Left ventricle myocardium superior (tissue), 1 donor: ENCODE results near the gene AARS2. TPM values are rescaled to one million over a fixed set of nuclear protein-coding genes. Genes with fewer than 3 reads are reported as not detected.

Experiments
- ATAC-seq: fragments of 200-7000 bp; cut with Tn5 transposase; one replicate; pipeline ENCODE4 v1.9.1; 2020; ENCODE audit warnings: mild to moderate bottlenecking, moderate library complexity
- DNase-seq: peaks from one replicate; pipeline ENCODE4 v3.0.0-alpha.2; 2020
- intact Hi-C: fragments of 100-400 bp; cut with micrococcal nuclease; formaldehyde crosslinking; loops from one replicate; pipeline ENCODE4 v1.11.0; 2022
- total RNA-seq: library from RNA; stranded (reverse); fragmentation: NEBNext Ultra II Directional; extraction: Animal tissue kit (Norgen Biotek cat#: 25700); gene quantifications from one replicate; pipeline ENCODE4 v1.2.1, GENCODE V29; 2021
- donor health status: DM: no; HTN: yes; CAD: no; lungs with severe emphysema.

AARS2 gene
- total RNA-seq, 1 donor from 2014 or later, result 11.5 TPM

DNA sequence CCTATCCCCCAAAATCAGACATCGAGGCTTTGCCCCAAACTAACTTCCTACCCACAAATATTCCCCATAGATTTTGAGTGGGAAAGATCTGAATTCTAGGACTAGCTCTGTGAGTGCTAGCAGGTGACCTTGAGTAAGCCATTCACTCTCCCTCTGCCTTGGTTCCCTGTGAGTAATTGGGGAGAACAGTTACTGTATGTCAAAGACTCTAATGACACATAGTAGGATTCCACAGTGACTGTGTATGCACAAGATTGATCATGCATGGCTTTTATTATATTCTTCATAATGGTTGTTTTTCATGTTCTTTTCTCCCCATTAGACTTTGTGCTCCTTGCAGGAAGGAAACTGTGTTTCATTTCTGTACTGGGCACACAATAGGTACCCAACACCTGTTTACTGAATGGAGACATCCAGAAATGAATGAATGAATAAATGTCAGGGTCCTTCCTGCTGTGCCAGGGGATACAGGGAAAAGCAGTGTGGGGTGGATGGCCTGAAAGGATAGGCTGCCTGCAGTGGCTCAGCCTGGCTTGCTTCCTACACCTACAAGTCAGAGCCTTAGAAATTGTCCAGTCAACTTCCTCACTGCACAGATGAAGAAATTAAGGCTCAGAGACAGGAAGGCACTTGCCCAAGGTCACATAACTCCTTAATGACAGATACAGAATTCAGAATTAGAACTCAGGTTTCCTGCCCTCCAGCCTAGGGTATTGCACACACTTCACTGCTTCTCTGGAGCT is 43.8 kb downstream of the AARS2 start:
- ATAC-seq, result no peak
- intact Hi-C loops, result loop anchor here (5.0 to 10.0 kb wide), 2 partner anchors 45 to 68 kb away; partner anchors contain the start of gene AARS2
- no peak for DNase-seq

DNA sequence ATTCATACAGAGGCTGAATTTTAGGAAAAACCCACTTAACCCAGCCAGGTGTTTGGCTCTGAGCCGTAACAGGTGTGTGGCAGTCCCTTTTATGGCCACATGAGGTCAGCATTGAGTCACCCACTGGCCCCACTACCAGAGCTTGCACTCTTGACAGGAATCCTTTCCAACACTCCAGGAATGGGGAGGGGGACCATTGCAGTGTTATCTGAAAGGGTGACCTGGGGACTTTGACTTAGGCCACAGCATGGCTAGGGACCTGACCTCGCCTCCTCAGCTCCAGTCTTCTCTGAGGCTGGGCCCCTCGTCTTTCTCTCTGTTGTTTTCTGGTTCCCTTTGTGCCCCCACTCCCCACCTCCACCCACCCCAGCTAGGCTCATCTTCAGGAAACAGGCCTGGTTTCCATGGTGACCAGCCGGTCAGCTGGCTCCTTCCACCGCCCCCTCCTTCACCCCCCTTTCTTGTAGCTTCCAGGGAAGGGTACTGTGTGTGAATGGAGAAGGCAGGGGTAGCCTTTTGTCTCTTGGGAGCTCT is 45.0 kb downstream of the AARS2 start:
- DNase-seq (no peak), ATAC-seq (no peak)
- intact Hi-C loops, result loop anchor here (5.0 to 10.0 kb wide), 2 partner anchors 47 to 69 kb away; partner anchors contain the start of gene AARS2

DNA sequence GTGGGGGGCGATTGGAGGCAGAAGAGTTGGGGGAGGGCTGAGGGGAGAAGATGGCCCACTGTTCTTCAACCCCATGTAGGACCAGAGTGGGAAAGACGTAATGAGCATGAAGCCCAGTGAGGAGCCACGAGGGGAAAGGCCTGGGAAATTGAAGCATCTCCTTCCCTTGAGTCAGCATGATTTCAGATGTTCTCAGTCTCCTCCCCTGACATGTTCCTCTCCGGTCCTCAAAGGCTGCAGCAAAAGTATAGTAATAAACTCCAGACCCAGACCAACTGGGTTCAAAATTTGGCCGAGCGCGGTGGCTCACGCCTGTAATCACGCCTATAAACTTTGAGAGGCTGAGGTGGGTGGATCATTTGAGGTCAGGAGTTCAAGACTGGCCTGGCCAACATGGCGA is 45.9 kb downstream of the AARS2 start:
- intact Hi-C loops, result loop anchor here (5.0 to 10.0 kb wide), 2 partner anchors 48 to 70 kb away; partner anchors contain the start of gene AARS2
- no peak for ATAC-seq
- DNase-seq, result no peak

DNA sequence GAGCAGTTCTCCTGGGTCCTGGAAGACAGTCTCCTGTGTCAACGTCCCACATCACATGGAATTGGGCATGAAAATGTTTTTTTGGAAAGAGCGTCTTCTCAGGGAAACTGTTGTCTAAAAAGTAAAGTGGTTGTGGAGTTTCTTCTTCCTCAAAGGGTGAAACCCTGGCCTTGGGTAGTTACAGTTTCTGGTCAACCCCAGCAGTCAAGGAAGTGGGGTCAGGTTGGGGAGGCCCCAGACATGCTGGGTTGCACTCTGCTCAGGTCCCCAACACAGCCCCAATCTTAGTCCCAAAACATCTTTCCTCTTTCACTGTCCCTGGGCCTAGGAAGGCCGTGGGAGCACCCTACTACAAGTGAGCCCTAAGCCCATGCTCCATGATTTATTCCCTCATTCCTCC is 46.8 kb downstream of the AARS2 start:
- intact Hi-C loops, result loop anchor here (5.0 to 10.0 kb wide), 2 partner anchors 48 to 71 kb away; partner anchors contain the start of gene AARS2
- no peak for ATAC-seq

DNA sequence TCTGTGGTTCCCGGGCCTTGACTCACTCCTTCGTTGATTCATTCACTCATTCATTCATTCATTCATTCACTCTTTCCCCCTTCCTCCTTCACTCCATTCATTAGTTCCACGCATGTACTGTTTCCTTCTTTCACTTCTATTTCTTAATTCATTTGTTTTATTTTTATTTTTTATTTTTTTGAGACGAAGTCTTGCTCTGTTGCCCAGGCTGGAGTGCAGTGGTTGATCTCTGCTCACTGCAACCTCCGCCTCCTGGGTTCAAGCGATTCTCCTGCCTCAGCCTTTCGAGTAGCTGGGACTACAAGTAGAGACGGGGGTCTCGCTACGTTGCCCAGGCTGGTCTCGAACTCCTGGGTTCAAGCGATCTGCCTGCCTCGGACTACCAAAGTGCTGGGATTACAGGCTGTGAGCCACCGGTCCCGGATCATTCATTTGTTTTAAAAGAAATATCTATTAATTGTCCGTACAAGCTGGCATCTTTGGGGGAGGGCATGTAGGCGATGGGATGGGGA is 47.4 kb downstream of the AARS2 start:
- intact Hi-C loops, result loop anchor here (5.0 to 10.0 kb wide), 2 partner anchors 49 to 72 kb away; partner anchors contain the start of gene AARS2
- ATAC-seq, result no peak

More for the DNA sequence above, 46.8 kb downstream of the AARS2 start:
- DNase-seq, result no peak

DNA sequence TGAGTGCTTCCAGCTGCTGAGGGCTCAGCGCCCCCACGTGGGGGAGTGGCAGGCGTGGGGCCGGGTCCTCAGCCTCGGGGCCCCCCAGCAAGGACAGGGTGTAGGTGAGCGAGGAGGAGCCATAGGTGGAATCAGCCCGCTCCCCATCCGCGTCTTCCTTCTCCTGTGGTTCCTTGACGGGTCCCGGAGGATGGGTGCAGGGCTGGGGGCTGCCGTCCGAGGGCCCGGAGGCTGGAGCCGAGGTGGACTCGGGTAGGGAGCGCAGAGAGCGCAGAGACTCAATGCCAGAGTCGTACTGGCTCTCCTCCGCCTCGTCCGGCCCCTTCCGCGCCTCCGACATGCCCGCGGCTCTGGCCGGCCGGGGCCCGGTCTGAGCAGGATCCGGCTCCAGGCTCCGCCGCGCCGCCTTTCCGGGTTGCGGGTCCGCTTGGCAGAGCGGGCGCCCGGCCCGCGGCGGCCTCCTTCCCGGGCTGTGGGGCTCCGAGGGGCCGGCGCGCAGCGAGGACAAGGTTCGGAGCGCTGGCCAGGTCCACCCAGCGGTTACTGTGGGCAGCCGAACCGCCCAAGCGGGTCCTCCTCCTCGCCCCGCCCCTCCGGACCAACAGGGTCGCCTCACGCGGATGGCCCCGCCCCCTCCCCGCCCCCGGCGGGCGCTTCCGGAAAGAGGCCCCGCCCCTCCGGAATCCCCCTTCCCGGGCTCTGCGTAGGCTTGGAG is 48.0 kb downstream of the AARS2 start, which contains the start of gene NFKBIE:
TSS of gene NFKBIE (minus strand) at position 545 of the 715 bp plus-strand sequence. CDS start at position 340, 205 bp downstream.
- peak; percentile 98 for DNase-seq
- ATAC-seq, result peak; percentile 96
- intact Hi-C loops, result loop anchor here (5.0 to 10.0 kb wide), 2 partner anchors 50 to 72 kb away; partner anchors contain the start of gene AARS2

More for the DNA sequence above, 47.4 kb downstream of the AARS2 start:
- no peak for DNase-seq

DNA sequence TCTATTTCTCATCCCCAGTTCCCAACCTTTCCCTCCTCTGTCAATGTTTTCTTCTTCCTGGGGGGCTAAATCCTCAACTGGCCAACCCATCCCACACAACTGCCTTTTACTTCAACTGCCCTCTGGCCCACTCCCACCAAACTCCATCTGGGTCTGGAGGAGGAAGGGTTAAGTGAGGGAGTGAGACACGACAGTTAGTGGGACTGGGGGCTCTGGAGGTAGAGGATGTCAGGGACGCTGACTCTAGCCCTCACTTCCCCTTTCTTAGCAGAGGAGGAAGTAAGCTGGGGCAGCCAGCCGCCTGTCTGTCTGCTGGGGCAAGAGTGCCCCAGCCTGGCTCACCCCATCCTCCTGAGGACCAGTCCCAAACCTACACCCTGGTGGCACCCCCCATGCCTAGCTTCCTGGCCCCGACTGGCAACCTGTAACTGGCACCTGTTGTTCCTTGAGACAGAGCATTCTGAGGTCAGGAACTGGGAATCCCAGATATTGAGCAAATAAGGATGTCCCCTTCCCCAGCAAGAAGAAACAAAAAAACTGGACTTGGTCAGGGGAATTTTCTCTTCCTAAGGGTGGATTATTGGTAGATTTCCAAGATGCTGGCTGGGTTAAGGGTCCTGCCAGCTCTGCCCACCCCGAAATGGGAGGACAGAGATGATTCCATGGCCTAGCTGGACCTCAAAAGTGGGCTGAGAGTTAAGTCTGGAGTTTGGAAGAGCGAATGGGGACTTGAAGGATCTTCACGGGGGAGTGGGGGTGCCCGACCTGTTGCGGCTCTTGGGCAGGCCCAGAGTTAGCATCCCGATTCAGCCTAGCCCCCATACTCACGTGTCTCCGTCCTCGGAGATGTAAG is 48.8 kb downstream of the AARS2 start:
- intact Hi-C loops, result loop anchor here (5.0 to 10.0 kb wide), 2 partner anchors 50 to 73 kb away; partner anchors contain the start of gene AARS2
- ATAC-seq, result peak; percentile 5
- peak; percentile 63 for DNase-seq

DNA sequence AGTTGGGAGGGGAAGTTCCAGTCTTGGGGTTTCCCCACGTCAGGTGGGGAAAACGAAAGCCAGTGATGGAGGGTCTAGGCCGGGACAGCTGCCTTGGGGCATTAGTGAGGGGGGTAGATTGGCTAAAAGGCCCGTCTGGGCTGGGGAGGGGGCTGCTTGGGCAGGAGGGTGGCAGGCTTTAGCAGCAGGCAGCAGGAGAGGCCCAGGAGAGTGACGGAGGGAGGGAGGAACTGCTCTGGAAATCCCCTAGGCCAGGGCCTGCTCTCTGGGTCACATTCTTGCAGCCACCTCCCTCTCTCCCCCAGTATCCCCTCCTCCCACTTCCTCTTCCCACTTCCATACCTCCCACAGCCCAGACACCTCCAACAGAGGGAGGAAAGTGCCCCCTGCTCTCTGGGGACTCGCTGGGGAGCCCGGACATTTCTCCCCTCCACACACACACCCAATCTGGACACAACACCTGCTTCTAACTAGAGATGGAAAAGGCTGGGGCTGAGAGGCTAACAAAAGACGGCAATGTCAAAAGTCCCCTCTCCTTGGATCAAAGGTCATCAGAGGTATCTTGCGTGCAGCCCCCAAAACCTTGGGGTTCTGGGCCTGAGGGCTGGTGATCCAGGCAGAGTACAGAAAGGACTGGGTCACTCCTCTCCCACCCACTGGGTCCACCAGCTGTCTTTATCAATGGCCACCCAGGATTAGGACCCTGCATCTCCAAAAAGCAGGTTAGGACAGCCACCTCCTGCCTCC is 49.6 kb downstream of the AARS2 start:
- DNase-seq (no peak), ATAC-seq (no peak)
- intact Hi-C loops, result loop anchor here (10.0 kb wide), 1 partner anchor 51 kb away; the partner anchor contains the start of gene AARS2

DNA sequence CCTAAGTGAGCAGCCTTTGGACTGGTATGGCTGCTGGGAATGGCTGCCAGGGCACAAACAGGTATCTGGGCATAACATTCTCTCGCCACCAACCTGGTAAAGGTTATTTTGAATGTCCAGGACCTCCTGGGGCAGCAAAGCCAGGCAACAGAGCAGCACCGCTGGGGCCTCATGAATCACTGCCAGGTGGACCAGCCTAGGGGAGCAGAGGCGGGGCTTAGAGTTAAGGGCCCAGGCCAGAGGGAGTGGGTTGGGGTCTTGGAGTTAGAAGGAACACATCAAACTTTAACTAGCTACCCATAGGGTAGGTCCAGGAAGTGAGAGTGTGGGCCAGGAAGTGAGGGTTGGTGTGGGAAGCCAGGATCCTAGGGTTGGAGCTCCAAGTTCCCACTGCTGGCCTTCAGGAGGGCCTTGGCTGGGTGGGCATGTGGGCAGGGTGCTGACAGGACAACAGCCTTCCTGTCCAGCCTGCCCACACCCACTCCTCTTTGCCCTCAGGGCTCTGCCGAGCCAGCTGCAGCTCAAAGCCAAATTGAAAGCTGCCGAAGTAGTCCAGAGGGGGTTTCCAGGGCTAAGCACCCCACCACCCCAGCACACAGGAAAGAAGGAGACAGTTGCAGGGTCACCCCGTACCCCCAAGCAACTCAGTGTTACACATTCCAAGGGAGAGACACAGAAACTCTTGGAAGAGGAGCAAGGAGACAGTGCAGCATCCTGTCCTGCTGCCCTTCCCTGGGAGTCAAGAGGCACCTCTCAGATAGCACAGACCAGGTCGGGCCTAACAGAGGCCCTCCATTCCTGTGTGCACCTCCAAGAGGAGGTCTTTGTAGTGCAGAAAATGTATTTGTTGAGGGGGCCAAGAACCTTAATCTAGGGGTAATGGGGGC is 50.4 kb downstream of the AARS2 start:
- DNase-seq, result no peak
- ATAC-seq, result no peak
- intact Hi-C loops, result loop anchor here (10.0 kb wide), 1 partner anchor 52 kb away; the partner anchor contains the start of gene AARS2

DNA sequence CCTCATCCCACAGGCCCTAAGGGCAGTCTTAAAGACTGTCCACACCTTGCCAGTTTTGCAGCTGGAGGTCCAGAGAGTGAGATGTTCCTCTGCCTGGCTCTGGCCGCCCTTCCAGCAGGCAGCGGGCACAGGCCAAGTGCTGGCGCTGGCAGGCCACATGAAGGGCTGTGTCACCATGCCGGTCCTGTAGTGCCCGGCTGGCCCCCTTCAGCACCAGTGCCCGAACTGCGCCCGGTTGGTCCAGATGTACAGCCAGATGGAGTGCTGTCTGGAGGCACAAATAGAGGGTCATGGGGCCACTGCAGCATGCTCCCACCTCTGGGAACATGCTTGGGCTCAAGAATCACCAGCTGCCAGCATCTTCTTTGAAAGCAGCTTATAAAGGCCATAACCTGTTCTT is 51.6 kb downstream of the AARS2 start:
- intact Hi-C loops, result loop anchor here (10.0 kb wide), 1 partner anchor 53 kb away; the partner anchor contains the start of gene AARS2
- no peak for ATAC-seq
- no peak for DNase-seq

DNA sequence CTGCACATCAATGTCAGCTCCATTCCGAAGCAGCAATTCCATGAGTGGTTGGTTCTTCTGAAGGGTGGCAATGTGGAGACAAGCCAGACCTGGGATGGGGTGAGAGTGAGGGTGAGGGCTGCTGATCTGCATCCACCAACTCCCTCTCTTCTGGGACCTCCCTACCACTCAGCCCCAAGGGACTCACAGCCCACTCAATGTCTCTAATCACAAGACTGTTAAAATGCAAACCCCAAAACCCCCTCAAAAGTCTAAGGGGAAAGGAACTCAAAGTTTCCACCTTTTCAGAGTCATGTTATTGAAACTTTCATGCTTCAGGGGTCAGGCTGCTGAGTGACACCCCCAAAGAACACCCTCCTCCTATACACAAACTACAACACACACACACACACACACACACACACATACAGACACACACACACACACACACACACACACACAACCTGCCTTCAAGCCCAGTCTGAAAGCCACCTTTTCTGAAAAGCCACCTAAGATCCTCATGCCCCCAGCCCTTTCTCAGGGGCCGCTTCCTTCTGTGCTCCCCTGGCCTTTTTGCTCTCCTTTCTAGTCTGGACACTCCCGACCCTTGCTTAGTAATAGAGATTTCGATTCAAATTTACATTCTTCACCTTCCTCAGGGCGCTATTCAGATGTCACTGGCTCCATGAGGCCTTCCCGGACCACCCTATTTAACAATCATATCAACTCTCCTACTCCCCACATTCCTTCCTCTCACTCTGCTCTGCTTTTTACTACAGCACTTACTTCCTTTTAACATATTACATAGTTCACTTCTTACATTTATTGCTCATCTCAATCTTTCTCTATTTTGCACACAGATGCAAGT is 52.5 kb downstream of the AARS2 start:
- intact Hi-C loops, result loop anchor here (10.0 kb wide), 1 partner anchor 54 kb away; the partner anchor contains the start of gene AARS2
- DNase-seq, result no peak

DNA sequence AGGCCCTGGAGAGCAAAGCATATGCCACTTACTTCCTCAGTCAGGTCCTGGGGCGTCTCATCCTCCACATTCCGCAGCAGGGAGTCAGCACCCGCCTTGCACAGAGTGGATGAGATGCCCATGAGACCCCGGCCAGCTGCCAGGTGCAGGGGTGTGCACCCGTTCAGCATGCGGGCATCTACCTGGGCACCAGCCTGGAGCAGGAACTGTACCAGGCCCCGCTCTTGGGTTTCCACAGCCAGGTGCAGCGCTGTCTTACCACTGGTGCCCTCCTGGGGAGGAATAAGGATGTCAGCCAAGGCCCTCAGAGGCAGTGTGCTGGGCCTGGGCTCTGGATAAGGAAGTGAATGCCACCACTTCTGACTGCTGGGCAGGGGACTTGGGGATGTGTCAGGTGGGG is 53.1 kb downstream of the AARS2 start:
- intact Hi-C loops, result loop anchor here (10.0 kb wide), 1 partner anchor 55 kb away; the partner anchor contains the start of gene AARS2
- no peak for DNase-seq
- no peak for ATAC-seq

More for the DNA sequence above, 52.5 kb downstream of the AARS2 start:
- no peak for ATAC-seq

DNA sequence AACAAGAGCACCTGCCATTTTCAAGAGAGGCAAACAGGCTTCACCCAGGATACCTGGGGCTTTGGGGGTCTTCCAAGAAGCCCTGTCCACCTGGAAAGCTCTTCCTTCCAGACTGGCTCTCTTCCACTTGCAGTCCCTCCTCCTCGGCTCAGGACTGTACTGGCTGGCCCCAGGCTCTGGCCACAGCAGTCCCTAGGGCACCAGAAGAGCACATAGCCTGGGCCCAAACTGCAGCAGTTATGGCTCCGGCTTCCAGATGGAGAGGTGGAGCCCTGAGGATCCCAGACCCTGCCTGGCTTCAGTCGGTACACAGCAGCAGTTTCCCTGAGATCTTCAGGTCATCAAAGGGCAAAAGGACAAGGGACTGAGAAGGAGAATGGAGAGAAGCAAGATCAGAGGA is 54.2 kb downstream of the AARS2 start:
- ATAC-seq (no peak), DNase-seq (no peak)
- intact Hi-C loops, result no loop called here

DNA sequence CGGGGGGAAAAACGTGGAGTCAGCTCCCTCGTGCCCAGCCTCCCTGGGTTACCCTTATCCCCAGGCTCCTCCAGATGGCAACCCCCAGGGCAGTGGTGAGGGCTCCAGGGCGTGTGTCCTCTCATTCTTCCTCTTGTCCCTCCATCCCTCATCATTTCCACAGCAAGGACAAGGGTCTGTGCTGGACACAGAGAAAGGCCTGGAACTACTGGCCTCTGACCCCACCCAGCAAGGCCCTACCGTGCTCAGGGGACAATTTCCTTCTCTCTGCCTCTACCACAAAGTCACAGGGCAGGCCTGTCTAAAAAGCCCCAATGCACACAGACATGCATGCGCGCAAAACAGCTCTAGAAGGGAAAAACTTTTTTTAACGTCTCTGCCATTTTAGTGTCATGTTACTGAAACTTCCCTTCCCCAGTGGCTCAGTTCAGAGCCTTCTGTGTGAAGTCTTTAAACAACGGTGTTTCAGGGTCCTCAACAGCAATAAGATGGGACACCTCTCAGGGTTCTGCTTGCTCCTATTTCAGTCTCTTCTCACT is 54.8 kb downstream of the AARS2 start:
- DNase-seq, result no peak
- intact Hi-C loops, result no loop called here
- no peak for ATAC-seq

DNA sequence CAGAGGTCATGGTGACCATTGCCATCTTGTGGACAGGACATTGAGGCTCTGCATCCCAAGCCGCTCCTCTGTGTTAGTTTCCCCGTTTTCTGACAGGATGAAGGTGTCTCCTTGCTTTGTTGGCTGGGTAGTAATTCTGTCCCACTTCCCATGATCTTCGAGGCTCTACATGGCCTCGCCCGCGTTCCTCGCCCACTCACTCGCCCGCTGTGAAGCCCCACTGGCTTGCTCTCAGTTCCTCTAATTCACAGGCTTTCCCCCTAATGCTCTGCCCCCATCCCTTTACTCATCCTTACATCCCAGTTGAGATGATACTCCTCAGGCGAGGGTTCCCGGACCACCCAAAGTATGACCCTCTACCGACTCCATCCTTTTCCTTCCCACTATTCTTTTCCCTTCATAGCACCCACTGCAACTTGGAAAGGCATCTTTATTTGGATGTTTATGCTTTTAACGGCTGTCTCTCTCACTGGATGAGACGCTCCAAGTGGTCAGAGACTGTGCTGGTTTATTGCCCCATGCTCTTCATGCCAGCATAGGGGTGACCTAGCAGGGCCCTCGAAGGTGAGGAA is 55.3 kb downstream of the AARS2 start:
- intact Hi-C loops, result no loop called here
- ATAC-seq, result no peak
- DNase-seq, result no peak
